ENCODE data around the gene SLC25A21. TPM values are rescaled to one million over a fixed set of nuclear protein-coding genes. Genes with fewer than 3 reads are reported as not detected.

The SLC25A21 gene
- total and polyA plus RNA-seq, 9 donors, result 0.57 to 1.6 (median 1.1) TPM; not detected in 1

DNA sequence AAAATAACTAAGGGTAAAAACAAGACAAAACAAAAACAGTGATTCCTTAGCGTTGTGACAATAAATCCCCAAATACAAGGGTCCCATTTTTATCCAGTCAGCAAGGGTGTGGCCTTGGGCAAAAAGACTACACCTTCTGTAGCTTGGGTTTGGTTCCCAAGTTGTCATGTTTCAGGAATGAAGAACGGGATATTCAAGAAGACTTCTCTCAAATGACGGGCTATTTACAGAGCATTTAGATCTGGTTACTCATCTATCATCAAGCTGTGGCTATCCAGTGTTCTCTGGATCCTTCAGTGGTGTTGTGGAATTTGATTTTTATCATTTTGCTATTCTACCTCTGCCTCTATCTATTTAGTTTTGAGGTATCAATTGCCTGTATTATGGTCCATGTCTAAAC, 219.7 kb downstream of the SLC25A21 start:
- DNase-seq, result no peak
- no peak for TF ChIP-seq POLR2A (IDR thresholded peaks at IDR 0.05)
- TF ChIP-seq, protein P1, sequence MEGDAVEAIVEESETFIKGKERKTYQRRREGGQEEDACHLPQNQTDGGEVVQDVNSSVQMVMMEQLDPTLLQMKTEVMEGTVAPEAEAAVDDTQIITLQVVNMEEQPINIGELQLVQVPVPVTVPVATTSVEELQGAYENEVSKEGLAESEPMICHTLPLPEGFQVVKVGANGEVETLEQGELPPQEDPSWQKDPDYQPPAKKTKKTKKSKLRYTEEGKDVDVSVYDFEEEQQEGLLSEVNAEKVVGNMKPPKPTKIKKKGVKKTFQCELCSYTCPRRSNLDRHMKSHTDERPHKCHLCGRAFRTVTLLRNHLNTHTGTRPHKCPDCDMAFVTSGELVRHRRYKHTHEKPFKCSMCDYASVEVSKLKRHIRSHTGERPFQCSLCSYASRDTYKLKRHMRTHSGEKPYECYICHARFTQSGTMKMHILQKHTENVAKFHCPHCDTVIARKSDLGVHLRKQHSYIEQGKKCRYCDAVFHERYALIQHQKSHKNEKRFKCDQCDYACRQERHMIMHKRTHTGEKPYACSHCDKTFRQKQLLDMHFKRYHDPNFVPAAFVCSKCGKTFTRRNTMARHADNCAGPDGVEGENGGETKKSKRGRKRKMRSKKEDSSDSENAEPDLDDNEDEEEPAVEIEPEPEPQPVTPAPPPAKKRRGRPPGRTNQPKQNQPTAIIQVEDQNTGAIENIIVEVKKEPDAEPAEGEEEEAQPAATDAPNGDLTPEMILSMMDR (IDR thresholded peaks at IDR 0.05), result no peak
- intact Hi-C loops (cut with DNase I), result no loop called here
- Histone ChIP-seq H3K27me3 (no peaks in the 10 kb centered on the region), H3K4me1 (ENCODE audit: insufficient read depth) (no peaks in the 10 kb centered on the region), H3K4me3 (no peak overlapping the region), H3K9me3 (no peaks in the 10 kb centered on the region), H3K27ac (no peak overlapping the region), H3K36me3 (no peaks in the 10 kb centered on the region)
- 89 to 97% (median 90%) methylated on average over 3 of the region's 3 CpGs for WGBS, 3 donors

DNA sequence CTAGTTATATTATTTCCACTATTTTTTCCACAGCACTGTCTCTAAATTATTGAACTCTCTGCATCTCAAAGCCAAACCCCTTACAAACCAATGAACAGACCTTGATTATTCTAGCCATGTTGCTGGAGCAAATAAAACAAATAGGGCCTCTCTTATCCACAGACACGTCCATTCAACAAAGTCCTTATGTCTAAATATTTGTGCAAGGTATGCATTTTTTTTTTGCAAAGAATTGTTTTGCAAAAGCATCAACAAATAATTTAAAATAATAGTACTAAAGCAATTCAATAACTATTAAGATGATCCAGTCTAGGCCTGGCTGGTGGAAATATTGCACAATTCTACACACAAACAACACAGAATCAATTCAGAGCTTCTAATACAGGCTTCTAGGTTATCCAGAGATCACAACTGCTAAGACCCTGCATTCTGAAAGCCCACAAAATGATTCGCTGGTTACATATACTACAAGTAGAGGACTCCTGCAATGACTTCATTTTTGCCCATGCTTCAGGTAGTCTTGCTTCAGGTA, 221.0 kb downstream of the SLC25A21 start:
- TF ChIP-seq, protein P1 (IDR thresholded peaks at IDR 0.05), result no peak
- TF ChIP-seq EP300 (IDR thresholded peaks at IDR 0.05) (no peak), POLR2A (IDR thresholded peaks at IDR 0.05) (no peak)
- Histone ChIP-seq H3K4me3 (no peak overlapping the region), H3K4me1 (ENCODE audit: insufficient read depth) (no peaks in the 10 kb centered on the region), H3K27me3 (no peaks in the 10 kb centered on the region), H3K36me3 (no peaks in the 10 kb centered on the region), H3K9me3 (no peaks in the 10 kb centered on the region), H3K27ac (no peak overlapping the region)
- whole genome bisulfite sequencing, 3 donors, result 66 to 81% (median 73%) methylated on average over 2 of the region's 2 CpGs
- intact Hi-C loops (cut with DNase I), result no loop called here
- no peak for DNase-seq

DNA sequence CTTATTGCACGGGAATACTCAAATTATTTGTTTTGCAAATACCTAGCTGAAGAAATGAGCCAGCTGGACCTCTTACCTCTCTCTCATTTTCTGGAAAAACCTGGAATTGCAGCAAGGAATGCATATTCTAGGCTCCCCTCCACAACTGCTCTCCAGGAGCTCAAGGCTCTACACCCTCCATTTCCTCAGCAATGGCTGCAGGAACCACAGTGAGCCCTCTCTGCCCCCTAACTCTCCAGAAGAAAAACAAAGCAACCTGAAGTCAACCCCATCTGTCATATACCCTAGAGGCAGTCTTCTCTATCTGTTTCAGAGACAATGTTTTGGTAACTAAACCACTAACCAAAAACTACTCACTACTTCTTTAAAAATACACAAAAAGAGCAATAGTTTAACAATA, 221.6 kb downstream of the SLC25A21 start:
- no peak overlapping the region for H3K27ac ChIP-seq
- WGBS, 3 donors, result 62 to 81% (median 68%) methylated on average over 1 of the region's 1 CpG
- H3K9me3 ChIP-seq, result no peaks in the 10 kb centered on the region
- DNase-seq, result no peak
- intact Hi-C loops (cut with DNase I), result no loop called here
- no peaks in the 10 kb centered on the region for H3K4me1 ChIP-seq (ENCODE audit: insufficient read depth)
- H3K36me3 ChIP-seq, result no peaks in the 10 kb centered on the region
- no peak overlapping the region for H3K4me3 ChIP-seq
- H3K27me3 ChIP-seq, result no peaks in the 10 kb centered on the region
- TF ChIP-seq EP300 (IDR thresholded peaks at IDR 0.05), result no peak
- TF ChIP-seq, protein P1 (IDR thresholded peaks at IDR 0.05), result no peak
- no peak for TF ChIP-seq POLR2A (IDR thresholded peaks at IDR 0.05)

DNA sequence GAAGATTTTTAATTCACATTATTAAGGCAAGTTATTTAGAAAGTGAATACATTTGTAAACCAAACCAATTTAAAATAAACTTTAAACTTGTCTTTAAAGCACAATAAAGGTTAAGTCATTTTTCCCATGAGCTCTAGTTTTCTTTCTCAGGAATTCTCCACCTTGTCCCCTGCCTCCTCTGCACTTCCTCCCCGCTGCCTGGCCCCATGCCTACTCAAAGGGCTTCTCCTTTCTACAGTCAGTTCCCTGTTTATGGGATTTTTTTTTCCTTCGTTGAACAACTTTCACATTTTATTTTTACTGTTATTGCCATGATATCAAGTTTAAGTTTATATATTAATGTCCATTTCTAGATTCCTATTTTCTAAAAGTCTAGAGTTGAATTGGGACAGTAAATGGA, 223.0 kb downstream of the SLC25A21 start:
- intact Hi-C loops (cut with DNase I), result loop anchor here in 1 of 4 donors (10.0 kb wide), 1 partner anchor 405 kb away; no protein-coding TSS in a partner anchor
- Histone ChIP-seq H3K27me3 (no peaks in the 10 kb centered on the region), H3K27ac (no peak overlapping the region), H3K4me3 (no peak overlapping the region), H3K4me1 (ENCODE audit: insufficient read depth) (no peaks in the 10 kb centered on the region), H3K36me3 (no peaks in the 10 kb centered on the region), H3K9me3 (no peaks in the 10 kb centered on the region)
- WGBS, 3 donors, result 63 to 66% (median 64%) methylated on average over 2 of the region's 2 CpGs
- DNase-seq, result no peak
- TF ChIP-seq, protein P1 (IDR thresholded peaks at IDR 0.05), result no peak
- no peak for TF ChIP-seq POLR2A (IDR thresholded peaks at IDR 0.05)

Data from ovary (tissue), 9 donors.